Astrocyte (in vitro differentiated cells and primary cell): Measurements from ENCODE around the gene SYNGR4. TPM values are rescaled to one million over a fixed set of nuclear protein-coding genes. Genes with fewer than 3 reads are reported as not detected.
A peak's percentile ranks its signal among the peaks of the same experiment; 100 is the strongest.

ENCODE experiments used
- DNase-seq: peaks from one replicate; pipeline ENCODE4 v3.0.0-alpha.2; 2010; ENCODE audit warnings: low read depth
- FAIRE-seq: peaks from 2 replicates; lab custom pipeline; 2011; peaks lifted over from hg19 to GRCh38; lab: Jason Lieb, UNC
- H2AFZ ChIP-seq: 2 replicates; pipeline ENCODE4 v1.6.0; 2012; ENCODE audit warnings: low read depth, low read length, inconsistent platforms
- H3K27ac ChIP-seq: 2 replicates; pipeline ENCODE4 v1.5.1; 2011; ENCODE audit warnings: low read depth, low read length, inconsistent platforms
- H3K27me3 ChIP-seq: 2 replicates; pipeline ENCODE4 v1.6.0; 2011; ENCODE audit warnings: low read length, inconsistent platforms; ENCODE audit not compliant: insufficient read depth
- H3K36me3 ChIP-seq: 2 replicates; pipeline ENCODE4 v1.5.1; 2011; ENCODE audit warnings: low read length, inconsistent platforms; ENCODE audit not compliant: insufficient read depth
- H3K4me1 ChIP-seq: 2 replicates; pipeline ENCODE4 v1.5.1; 2011; ENCODE audit warnings: low read length, inconsistent platforms; ENCODE audit not compliant: insufficient read depth
- H3K4me2 ChIP-seq: 2 replicates; pipeline ENCODE4 v1.6.0; 2012; ENCODE audit warnings: low read length, inconsistent platforms
- H3K4me3 ChIP-seq: 2 replicates; pipeline ENCODE4 v1.5.1; 2011; ENCODE audit warnings: low read depth, mild to moderate bottlenecking, low read length, inconsistent platforms; ENCODE audit not compliant: insufficient read depth
- H3K79me2 ChIP-seq: 2 replicates; pipeline ENCODE4 v1.6.0; 2012; ENCODE audit warnings: mild to moderate bottlenecking, low read length, inconsistent platforms; ENCODE audit not compliant: insufficient read depth
- H3K9ac ChIP-seq: 2 replicates; pipeline ENCODE4 v1.6.0; 2012; ENCODE audit warnings: mild to moderate bottlenecking, low read length, inconsistent platforms
- H3K9me3 ChIP-seq: 2 replicates; pipeline ENCODE4 v1.5.1; 2012; ENCODE audit warnings: low read depth, mild to moderate bottlenecking, low read length, inconsistent platforms; ENCODE audit not compliant: insufficient read depth
- H4K20me1 ChIP-seq: 2 replicates; pipeline ENCODE4 v1.6.0; 2012; ENCODE audit warnings: low read length, inconsistent platforms; ENCODE audit not compliant: insufficient read depth
- H3K27ac Mint-ChIP-seq: one replicate; pipeline ENCODE4 v1.8.0; 2021; ENCODE audit warnings: mild to moderate bottlenecking, mixed read lengths; ENCODE audit not compliant: unreplicated experiment
- H3K27me3 Mint-ChIP-seq: one replicate; pipeline ENCODE4 v1.8.0; 2021; ENCODE audit warnings: low read depth, mixed read lengths; ENCODE audit not compliant: unreplicated experiment
- H3K36me3 Mint-ChIP-seq: one replicate; pipeline ENCODE4 v1.8.0; 2021; ENCODE audit warnings: low read depth, mixed read lengths; ENCODE audit not compliant: unreplicated experiment
- H3K4me1 Mint-ChIP-seq: one replicate; pipeline ENCODE4 v1.8.0; 2021; ENCODE audit warnings: low read depth, mixed read lengths; ENCODE audit not compliant: unreplicated experiment
- H3K4me3 Mint-ChIP-seq: one replicate; pipeline ENCODE4 v1.8.0; 2021; ENCODE audit warnings: mild to moderate bottlenecking, moderate library complexity, mixed read lengths; ENCODE audit not compliant: unreplicated experiment
- H3K9me3 Mint-ChIP-seq: one replicate; pipeline ENCODE4 v1.8.0; 2021; ENCODE audit warnings: mild to moderate bottlenecking, mixed read lengths; ENCODE audit not compliant: unreplicated experiment
- EZH2 ChIP-seq: IDR thresholded peaks from 2 replicates; pipeline ENCODE4 v1.6.1; 2012; ENCODE audit warnings: mild to moderate bottlenecking, low read length, inconsistent platforms; ENCODE audit not compliant: insufficient read depth
- total RNA-seq: library from RNA; stranded (reverse); gene quantifications from 2 replicates; pipeline ENCODE4 v1.2.1, GENCODE V29; 2021
- TF ChIP-seq, protein P1 (sequence below): IDR thresholded peaks from 2 replicates; pipeline ENCODE4 v1.5.1; 2011; ENCODE audit warnings: low read depth, mild to moderate bottlenecking, inconsistent platforms, low read length, moderate library complexity; ENCODE audit not compliant: insufficient read depth

SYNGR4 gene
- total RNA-seq, 1 donor from 2014 or later: not detected

DNA sequence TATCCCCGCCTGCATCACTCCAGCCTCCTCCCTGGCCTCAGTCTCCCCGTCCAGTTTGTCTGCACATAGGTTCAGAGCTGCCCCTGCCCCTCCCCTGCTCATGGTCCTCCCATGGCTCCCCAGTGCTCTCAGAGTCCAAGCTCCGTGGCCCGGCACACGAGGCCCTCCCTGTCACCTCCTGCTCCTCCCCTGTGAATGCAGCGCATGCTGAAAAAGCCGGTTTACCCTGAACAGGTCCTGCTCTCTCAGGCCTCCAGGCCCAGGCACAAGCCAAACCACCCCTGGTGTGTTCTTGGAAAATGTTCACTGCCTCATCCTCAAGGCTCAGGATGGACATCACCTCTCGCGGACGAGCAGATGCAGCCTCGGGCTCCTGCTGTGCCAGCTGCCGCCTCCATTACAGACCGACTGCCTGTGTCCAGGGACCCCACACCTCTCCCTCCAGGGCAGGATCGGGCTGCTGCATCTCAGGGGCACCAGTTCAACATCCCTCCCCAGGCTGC, 25.9 kb upstream of the SYNGR4 start:
- no peak overlapping the region for H2AFZ ChIP-seq
- H3K4me1 ChIP-seq: peaks cover 4% of the 10 kb centered on the region
- H3K79me2 ChIP-seq: no peaks in the 10 kb centered on the region
- H3K27ac ChIP-seq: no peak overlapping the region
- H3K27me3 ChIP-seq: no peaks in the 10 kb centered on the region
- H4K20me1 ChIP-seq: no peaks in the 10 kb centered on the region
- TF ChIP-seq, protein P1, sequence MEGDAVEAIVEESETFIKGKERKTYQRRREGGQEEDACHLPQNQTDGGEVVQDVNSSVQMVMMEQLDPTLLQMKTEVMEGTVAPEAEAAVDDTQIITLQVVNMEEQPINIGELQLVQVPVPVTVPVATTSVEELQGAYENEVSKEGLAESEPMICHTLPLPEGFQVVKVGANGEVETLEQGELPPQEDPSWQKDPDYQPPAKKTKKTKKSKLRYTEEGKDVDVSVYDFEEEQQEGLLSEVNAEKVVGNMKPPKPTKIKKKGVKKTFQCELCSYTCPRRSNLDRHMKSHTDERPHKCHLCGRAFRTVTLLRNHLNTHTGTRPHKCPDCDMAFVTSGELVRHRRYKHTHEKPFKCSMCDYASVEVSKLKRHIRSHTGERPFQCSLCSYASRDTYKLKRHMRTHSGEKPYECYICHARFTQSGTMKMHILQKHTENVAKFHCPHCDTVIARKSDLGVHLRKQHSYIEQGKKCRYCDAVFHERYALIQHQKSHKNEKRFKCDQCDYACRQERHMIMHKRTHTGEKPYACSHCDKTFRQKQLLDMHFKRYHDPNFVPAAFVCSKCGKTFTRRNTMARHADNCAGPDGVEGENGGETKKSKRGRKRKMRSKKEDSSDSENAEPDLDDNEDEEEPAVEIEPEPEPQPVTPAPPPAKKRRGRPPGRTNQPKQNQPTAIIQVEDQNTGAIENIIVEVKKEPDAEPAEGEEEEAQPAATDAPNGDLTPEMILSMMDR: no peak
- no peak for TF ChIP-seq EZH2
- no peak overlapping the region for H3K4me2 ChIP-seq
- H3K36me3 ChIP-seq: no peaks in the 10 kb centered on the region
- H3K27ac Mint-ChIP-seq: no peak overlapping the region
- H3K4me3 ChIP-seq: no peak overlapping the region
- FAIRE-seq (no peak), DNase-seq (no peak)
- H3K9ac ChIP-seq: no peak overlapping the region
- H3K9me3 ChIP-seq: no peaks in the 10 kb centered on the region
- H3K9me3 Mint-ChIP-seq: peaks cover 3% of the 10 kb centered on the region
- H3K4me3 Mint-ChIP-seq: peak overlapping the region; percentile 27
- H3K4me1 Mint-ChIP-seq: no peaks in the 10 kb centered on the region
- no peaks in the 10 kb centered on the region for H3K36me3 Mint-ChIP-seq
- peaks cover 14% of the 10 kb centered on the region for H3K27me3 Mint-ChIP-seq

DNA sequence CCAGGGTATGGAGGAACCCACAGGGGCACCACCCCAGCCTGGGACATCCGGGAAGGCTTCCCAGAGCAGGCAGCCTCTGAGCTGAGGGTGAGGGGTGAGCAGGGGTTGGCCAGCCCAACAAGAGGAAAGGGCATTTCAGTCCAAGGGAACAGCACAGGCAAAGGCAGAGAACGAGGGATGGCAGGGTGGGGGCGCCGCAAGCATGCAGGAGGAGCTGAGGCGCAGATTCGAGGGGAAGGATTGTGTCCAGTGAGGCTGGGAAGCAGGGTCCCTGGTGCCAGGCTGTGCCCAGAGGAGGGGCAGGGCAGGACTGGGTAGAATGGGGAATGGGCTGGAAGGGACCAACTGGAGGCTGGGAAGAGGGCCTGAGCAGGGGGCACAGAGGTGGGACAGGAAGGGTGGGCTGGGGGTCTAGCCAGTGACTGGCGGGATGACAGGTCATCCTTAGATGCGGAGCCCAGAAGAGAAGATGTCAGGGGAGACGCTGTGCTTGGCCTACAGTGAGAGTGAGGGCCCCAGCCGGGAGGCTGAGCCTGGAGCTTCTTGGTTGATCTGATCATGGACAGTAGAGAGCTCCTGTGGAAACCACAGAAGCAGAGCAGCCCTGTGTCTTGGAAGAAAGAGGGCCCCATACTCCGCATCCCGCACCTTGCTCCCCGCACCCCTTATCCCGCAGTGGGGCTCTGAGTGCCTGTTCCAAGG, 25.2 kb upstream of the SYNGR4 start:
- H3K36me3 ChIP-seq: no peaks in the 10 kb centered on the region
- H3K9ac ChIP-seq: no peak overlapping the region
- peaks cover 3% of the 10 kb centered on the region for H3K9me3 Mint-ChIP-seq
- H3K4me1 ChIP-seq: no peaks in the 10 kb centered on the region
- H3K79me2 ChIP-seq: no peaks in the 10 kb centered on the region
- no peaks in the 10 kb centered on the region for H3K9me3 ChIP-seq
- H2AFZ ChIP-seq: no peak overlapping the region
- H3K27me3 ChIP-seq: no peaks in the 10 kb centered on the region
- no peak overlapping the region for H3K4me3 Mint-ChIP-seq
- no peaks in the 10 kb centered on the region for H3K36me3 Mint-ChIP-seq
- no peaks in the 10 kb centered on the region for H3K4me1 Mint-ChIP-seq
- no peak overlapping the region for H3K4me3 ChIP-seq
- no peak for DNase-seq
- TF ChIP-seq, protein P1: no peak
- no peak for TF ChIP-seq EZH2
- peaks cover 14% of the 10 kb centered on the region for H3K27me3 Mint-ChIP-seq
- H3K4me2 ChIP-seq: no peak overlapping the region
- no peak overlapping the region for H3K27ac ChIP-seq
- no peak overlapping the region for H3K27ac Mint-ChIP-seq
- H4K20me1 ChIP-seq: no peaks in the 10 kb centered on the region
- no peak for FAIRE-seq

DNA sequence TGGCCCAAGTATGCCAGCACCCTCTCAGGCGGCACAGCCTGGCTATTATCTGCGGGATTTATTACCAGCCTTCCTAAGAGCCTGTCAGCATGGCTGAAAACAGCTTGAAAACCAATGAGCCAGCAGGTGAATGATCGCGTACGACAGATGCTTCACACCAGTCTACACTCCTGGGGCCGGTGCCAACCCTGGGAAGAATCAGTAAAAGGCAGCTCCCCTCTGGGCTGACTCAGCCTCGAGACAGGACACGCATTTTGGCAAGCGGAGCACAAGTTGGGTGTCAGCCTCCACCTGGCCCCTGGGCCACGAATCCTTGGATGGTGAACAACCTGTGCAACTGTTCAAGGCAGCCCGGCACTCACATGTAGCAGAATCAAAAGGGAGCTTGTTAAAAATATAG, 23.2 kb upstream of the SYNGR4 start:
- peaks cover 3% of the 10 kb centered on the region for H3K9me3 Mint-ChIP-seq
- Histone ChIP-seq H3K4me2 (no peak overlapping the region), H3K4me1 (no peaks in the 10 kb centered on the region), H3K9me3 (no peaks in the 10 kb centered on the region), H3K79me2 (no peaks in the 10 kb centered on the region), H4K20me1 (no peaks in the 10 kb centered on the region), H3K4me3 (no peak overlapping the region), H3K36me3 (no peaks in the 10 kb centered on the region), H3K9ac (no peak overlapping the region), H2AFZ (no peak overlapping the region), H3K27ac (no peak overlapping the region), H3K27me3 (no peaks in the 10 kb centered on the region)
- H3K36me3 Mint-ChIP-seq: no peaks in the 10 kb centered on the region
- TF ChIP-seq EZH2: no peak
- TF ChIP-seq, protein P1: no peak
- peak; percentile 50 for DNase-seq
- H3K27me3 Mint-ChIP-seq: peaks cover 14% of the 10 kb centered on the region
- H3K27ac Mint-ChIP-seq: no peak overlapping the region
- no peak overlapping the region for H3K4me3 Mint-ChIP-seq
- FAIRE-seq: no peak
- no peaks in the 10 kb centered on the region for H3K4me1 Mint-ChIP-seq
